Measurements from ENCODE around the gene MINDY4.

MINDY4 gene

GRCh38 chr7:30869794-30870611 lies 98.8 kb downstream of the MINDY4 start:
- TF ChIP-seq CTCF (conservative IDR thresholded peaks at IDR 0.05; ENCODE audit: low read depth, low read length) = no peak
- no peak for DNase-seq (ENCODE audit: low read depth)
- no peak overlapping the region for H3K4me3 ChIP-seq (ENCODE audit: low read length)

DNA sequence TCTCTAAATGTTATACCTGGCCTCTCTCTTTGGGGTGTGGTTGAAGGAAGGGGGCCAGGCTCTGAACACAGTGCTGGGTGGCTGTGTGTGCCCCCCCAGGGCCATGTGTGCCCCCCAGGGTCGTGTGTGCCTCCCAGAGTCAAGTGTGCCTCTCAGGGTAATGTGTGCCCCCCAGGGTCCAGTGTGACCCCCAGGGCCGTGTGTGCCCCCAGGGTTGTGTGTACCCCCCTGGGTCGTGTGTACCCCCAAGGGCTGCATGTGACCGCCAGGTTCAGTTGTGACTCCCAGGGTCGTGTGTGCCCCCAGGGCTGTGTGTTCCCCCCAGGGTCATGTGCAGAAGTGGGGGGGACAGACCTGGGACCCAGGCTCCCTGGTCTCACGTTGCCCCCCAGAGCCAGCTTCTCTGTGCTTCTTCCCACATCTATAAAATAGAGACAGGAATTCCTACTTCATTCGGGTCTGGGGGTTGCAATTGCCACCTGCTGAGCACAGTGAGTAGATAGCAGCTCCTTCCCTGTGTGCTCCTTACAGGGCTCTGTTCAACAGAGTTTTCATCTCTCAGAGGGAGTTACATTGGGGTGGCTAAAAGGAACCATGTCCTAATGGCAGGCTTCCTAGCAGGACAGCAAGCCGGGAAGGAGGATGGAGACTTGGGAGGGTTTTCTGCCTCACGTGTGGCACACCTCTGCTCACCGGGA lies 99.8 kb downstream of the MINDY4 start:
- no peak for DNase-seq (ENCODE audit: low read depth)
- no peak for TF ChIP-seq CTCF (conservative IDR thresholded peaks at IDR 0.05; ENCODE audit: low read depth, low read length)

DNA sequence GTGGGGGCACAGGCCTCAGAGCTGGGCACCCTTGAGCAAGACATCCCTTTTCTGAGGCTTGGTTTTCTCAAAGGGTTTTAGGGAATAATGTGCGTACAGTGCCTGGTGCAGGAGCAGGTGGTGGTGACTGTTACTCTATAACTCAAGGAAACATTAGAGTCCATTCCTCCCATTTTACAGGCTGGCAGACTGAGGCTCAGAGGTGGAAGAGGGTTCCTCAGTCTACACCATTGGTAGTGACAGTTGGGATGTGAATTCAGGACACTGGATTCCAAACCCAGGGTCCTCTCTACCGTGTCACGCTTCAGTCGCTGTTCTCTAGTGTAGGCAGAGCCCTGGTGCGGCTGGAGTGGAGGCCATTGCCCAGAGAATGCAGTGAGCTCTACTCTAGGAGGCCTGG lies 100.4 kb downstream of the MINDY4 start:
- H3K4me3 ChIP-seq (ENCODE audit: low read length) = no peak overlapping the region
- DNase-seq (ENCODE audit: low read depth) = no peak
- no peak for TF ChIP-seq CTCF (conservative IDR thresholded peaks at IDR 0.05; ENCODE audit: low read depth, low read length)

More for the DNA sequence above, 99.8 kb downstream of the MINDY4 start:
- H3K4me3 ChIP-seq (ENCODE audit: low read length) = no peak overlapping the region

GRCh38 chr7:30873207-30873606 lies 102.0 kb downstream of the MINDY4 start:
- no peak overlapping the region for H3K4me3 ChIP-seq (ENCODE audit: low read length)
- DNase-seq (ENCODE audit: low read depth) = no peak
- TF ChIP-seq CTCF (conservative IDR thresholded peaks at IDR 0.05; ENCODE audit: low read depth, low read length) = no peak

- no peak for TF ChIP-seq CTCF (conservative IDR thresholded peaks at IDR 0.05; ENCODE audit: low read depth, low read length)
- no peak for DNase-seq (ENCODE audit: low read depth)
- no peak overlapping the region for H3K4me3 ChIP-seq (ENCODE audit: low read length)
These were observed 102.4 kb downstream of the MINDY4 start for GRCh38 chr7:30873656-30874055.

DNA sequence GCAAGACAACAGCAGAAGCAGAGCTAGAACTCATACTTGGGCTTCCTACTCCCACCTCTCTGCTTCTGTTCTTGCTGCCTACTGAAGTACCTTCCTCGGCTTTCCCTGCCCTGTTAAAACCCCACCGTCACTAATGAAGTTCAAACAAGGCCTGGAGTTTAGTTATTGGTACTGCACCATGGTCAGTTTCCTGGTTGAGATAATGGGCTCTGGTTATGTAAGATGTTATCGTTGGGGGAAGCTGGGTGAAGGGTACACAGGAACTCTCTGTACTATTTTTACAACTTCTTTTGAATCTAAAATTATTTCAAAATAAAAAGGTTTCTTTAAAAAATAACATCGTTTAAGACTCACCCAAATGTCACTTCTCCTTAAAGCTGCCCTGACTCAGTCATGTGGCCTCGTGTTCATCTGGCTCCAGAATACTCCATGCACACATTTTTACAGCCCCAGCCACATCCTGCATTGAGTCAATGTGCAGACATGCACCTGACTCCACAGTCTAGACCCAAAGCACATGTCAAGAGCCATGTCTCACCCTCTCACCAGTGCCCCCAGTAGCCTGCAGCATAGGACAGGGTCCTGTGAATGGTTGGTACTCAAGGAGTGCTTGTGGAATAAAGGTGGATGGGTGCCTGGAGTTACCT lies 103.6 kb downstream of the MINDY4 start:
- DNase-seq (ENCODE audit: low read depth) = no peak
- no peak for TF ChIP-seq CTCF (conservative IDR thresholded peaks at IDR 0.05; ENCODE audit: low read depth, low read length)

More for the DNA sequence above, 103.6 kb downstream of the MINDY4 start:
- no peak overlapping the region for H3K4me3 ChIP-seq (ENCODE audit: low read length)
